Activated naive CD4-positive, alpha-beta T cell treated with anti-CD3 and anti-CD28 coated beads for 36 hours (primary cell): ENCODE measurements around the gene MPST. TPM values are rescaled to one million over a fixed set of nuclear protein-coding genes. Genes with fewer than 3 reads are reported as not detected.

ENCODE experiments used
- CTCF ChIA-PET: fragments of 350-600 bp; sonication (Branson Sonifier 250); formaldehyde crosslinking; loops from one replicate; lab custom pipeline; 2021; ENCODE audit warnings: antibody characterized with exemption; lab: Charles Lee
- DNase-seq: peaks from one replicate; pipeline ENCODE4 v3.0.0-alpha.2; 2020
- H3K27ac Mint-ChIP-seq: one replicate; pipeline ENCODE4 v1.8.0; 2021; ENCODE audit warnings: mild to moderate bottlenecking, mixed read lengths
- H3K27me3 Mint-ChIP-seq: one replicate; pipeline ENCODE4 v1.8.0; 2021; ENCODE audit warnings: low read depth, mixed read lengths
- H3K36me3 Mint-ChIP-seq: one replicate; pipeline ENCODE4 v1.8.0; 2021; ENCODE audit warnings: low read depth, mixed read lengths
- H3K4me1 Mint-ChIP-seq: one replicate; pipeline ENCODE4 v1.8.0; 2021; ENCODE audit warnings: low read depth, mixed read lengths
- H3K4me3 Mint-ChIP-seq: one replicate; pipeline ENCODE4 v1.8.0; 2021; ENCODE audit warnings: mild to moderate bottlenecking, moderate library complexity, mixed read lengths
- H3K9me3 Mint-ChIP-seq: one replicate; pipeline ENCODE4 v1.8.0; 2021; ENCODE audit warnings: mixed read lengths
- intact Hi-C: fragments of 100-400 bp; cut with micrococcal nuclease; formaldehyde crosslinking; loops from one replicate; pipeline ENCODE4 v1.15.1; 2023
- total RNA-seq, 2 experiments: library from RNA; stranded (reverse); gene quantifications; one replicate each; pipeline ENCODE4 v1.2.3, GENCODE V29; 2021

MPST gene
- total RNA-seq, 2 experiments from 2014 or later, result 2.8 to 2.9 TPM

- Mint-ChIP-seq H3K9me3 (no peaks in the 10 kb centered on the region), H3K27ac (peak overlapping the region; percentile 10), H3K27me3 (peaks cover 3% of the 10 kb centered on the region), H3K4me3 (no peak overlapping the region), H3K4me1 (no peaks in the 10 kb centered on the region), H3K36me3 (no peaks in the 10 kb centered on the region)
- intact Hi-C loops, result no loop called here
- CTCF ChIA-PET, result interaction anchor here (1.1 to 1.6 kb wide), 3 partner anchors 13 to 251 kb away, joined by 3 to 6 read pairs (median 3); no protein-coding TSS in a partner anchor
- DNase-seq, result no peak
These were observed 11.9 kb upstream of the MPST start for GRCh38 chr22:37007651-37008050.

- Mint-ChIP-seq H3K9me3 (no peaks in the 10 kb centered on the region), H3K4me3 (no peak overlapping the region), H3K27ac (no peak overlapping the region), H3K27me3 (peaks cover 3% of the 10 kb centered on the region), H3K36me3 (no peaks in the 10 kb centered on the region), H3K4me1 (no peaks in the 10 kb centered on the region)
- CTCF ChIA-PET, result interaction anchor here (0.6 to 1.6 kb wide), 3 partner anchors 10 to 26 kb away, joined by 3 to 6 read pairs (median 3); no protein-coding TSS in a partner anchor
- DNase-seq, result no peak
- intact Hi-C loops, result no loop called here
These were observed 11.2 kb upstream of the MPST start for GRCh38 chr22:37008365-37008764.

GRCh38 chr22:37009490-37009889 is 10.1 kb upstream of the MPST start:
- no peak for DNase-seq
- H3K9me3 Mint-ChIP-seq, result no peaks in the 10 kb centered on the region
- CTCF ChIA-PET, result no interaction called here
- no peaks in the 10 kb centered on the region for H3K36me3 Mint-ChIP-seq
- H3K27ac Mint-ChIP-seq, result no peak overlapping the region
- H3K27me3 Mint-ChIP-seq, result peaks cover 3% of the 10 kb centered on the region
- H3K4me1 Mint-ChIP-seq, result no peaks in the 10 kb centered on the region
- H3K4me3 Mint-ChIP-seq, result no peak overlapping the region
- intact Hi-C loops, result no loop called here

DNA sequence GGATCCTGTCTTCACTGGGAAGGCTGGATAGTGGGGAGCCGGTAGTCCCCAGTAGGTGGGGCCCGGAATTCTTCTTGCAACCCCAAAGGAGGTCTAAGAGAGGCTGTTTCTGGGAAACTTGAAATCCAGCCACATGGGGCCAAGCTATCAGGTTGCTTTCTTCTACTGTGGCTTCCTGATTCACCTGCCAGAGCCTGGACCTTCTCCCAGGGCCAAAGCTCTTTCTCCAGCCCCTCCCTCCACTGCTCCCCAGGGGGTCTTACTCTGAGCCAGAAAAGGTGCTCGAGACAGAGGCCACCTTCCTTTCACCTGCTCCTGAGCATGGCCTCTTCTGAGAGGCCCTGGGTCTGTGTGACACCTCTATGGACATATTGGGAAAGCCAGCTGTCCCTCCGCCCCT is 9.4 kb upstream of the MPST start:
- Mint-ChIP-seq H3K4me1 (no peaks in the 10 kb centered on the region), H3K9me3 (no peaks in the 10 kb centered on the region), H3K27ac (no peak overlapping the region), H3K4me3 (no peak overlapping the region), H3K36me3 (no peaks in the 10 kb centered on the region), H3K27me3 (peaks cover 3% of the 10 kb centered on the region)
- intact Hi-C loops, result no loop called here
- CTCF ChIA-PET, result no interaction called here
- DNase-seq, result no peak

GRCh38 chr22:37010976-37011375 is 8.6 kb upstream of the MPST start:
- H3K4me1 Mint-ChIP-seq, result no peaks in the 10 kb centered on the region
- H3K9me3 Mint-ChIP-seq, result no peaks in the 10 kb centered on the region
- no peak for DNase-seq
- H3K27me3 Mint-ChIP-seq, result peaks cover 5% of the 10 kb centered on the region
- H3K4me3 Mint-ChIP-seq, result no peak overlapping the region
- CTCF ChIA-PET, result no interaction called here
- H3K27ac Mint-ChIP-seq, result no peak overlapping the region
- no peaks in the 10 kb centered on the region for H3K36me3 Mint-ChIP-seq
- intact Hi-C loops, result no loop called here

DNA sequence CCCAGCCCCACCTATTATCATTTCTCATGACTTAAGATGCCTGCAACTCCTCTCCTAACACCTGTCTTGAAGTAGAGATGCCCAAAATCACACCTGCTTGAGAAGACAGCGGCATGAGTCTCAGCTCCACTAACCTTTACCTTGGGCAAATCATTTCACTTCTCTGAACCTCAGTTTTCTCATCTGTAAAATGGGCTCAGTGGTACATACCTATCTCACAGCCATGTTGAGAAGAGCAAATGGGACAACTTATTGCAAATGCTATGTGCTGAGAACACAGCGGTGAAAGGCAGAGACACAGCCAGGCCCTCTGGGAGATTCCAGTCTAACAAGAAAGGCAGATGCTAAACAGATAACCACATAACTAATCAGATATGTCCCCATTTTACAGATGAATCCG is 8.1 kb upstream of the MPST start:
- DNase-seq, result no peak
- H3K4me3 Mint-ChIP-seq, result no peak overlapping the region
- intact Hi-C loops, result no loop called here
- H3K36me3 Mint-ChIP-seq, result no peaks in the 10 kb centered on the region
- no peaks in the 10 kb centered on the region for H3K9me3 Mint-ChIP-seq
- H3K4me1 Mint-ChIP-seq, result no peaks in the 10 kb centered on the region
- CTCF ChIA-PET, result no interaction called here
- H3K27me3 Mint-ChIP-seq, result peaks cover 5% of the 10 kb centered on the region
- H3K27ac Mint-ChIP-seq, result no peak overlapping the region

DNA sequence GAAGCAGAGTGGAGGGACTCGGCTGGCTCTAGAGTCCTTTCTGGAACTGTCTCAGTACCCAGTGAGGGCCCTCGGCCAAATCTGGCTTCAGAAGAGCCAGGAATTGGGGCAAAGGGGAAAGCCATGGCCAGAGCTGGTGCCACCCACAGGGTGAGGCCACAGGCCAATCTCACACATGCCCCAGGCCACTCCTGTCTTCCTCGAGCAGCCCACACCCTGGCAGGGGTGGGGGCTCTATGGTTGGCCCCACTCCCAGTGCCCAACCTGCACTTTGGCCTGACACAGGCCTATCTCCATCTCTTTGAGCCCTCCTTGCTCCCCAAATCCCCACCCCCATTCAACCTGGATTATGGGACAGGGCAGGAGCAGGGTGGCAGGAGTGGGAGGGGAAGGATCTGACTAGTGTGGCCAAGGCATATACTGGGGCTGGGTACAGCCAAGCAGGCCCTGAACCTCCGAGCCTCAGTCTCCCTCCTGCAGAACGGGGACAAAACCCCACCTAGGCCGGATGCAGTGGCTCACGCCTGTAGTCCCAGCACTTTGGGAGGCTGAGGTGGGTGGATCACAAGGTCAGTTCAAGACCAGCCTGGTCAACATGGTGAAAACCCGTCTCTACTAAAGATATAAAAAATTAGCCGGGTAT is 7.2 kb upstream of the MPST start:
- H3K9me3 Mint-ChIP-seq, result no peaks in the 10 kb centered on the region
- intact Hi-C loops, result no loop called here
- no peak for DNase-seq
- no peak overlapping the region for H3K27ac Mint-ChIP-seq
- no peaks in the 10 kb centered on the region for H3K4me1 Mint-ChIP-seq
- CTCF ChIA-PET, result interaction anchor here (1.0 kb wide), 1 partner anchor 8 kb away, joined by 4 read pairs; no protein-coding TSS in a partner anchor
- no peak overlapping the region for H3K4me3 Mint-ChIP-seq
- peaks cover 2% of the 10 kb centered on the region for H3K27me3 Mint-ChIP-seq
- no peaks in the 10 kb centered on the region for H3K36me3 Mint-ChIP-seq

- H3K27ac Mint-ChIP-seq, result no peak overlapping the region
- no peaks in the 10 kb centered on the region for H3K9me3 Mint-ChIP-seq
- no peak for DNase-seq
- CTCF ChIA-PET, result no interaction called here
- H3K27me3 Mint-ChIP-seq, result peaks cover 2% of the 10 kb centered on the region
- H3K4me1 Mint-ChIP-seq, result no peaks in the 10 kb centered on the region
- no peaks in the 10 kb centered on the region for H3K36me3 Mint-ChIP-seq
- intact Hi-C loops, result no loop called here
- no peak overlapping the region for H3K4me3 Mint-ChIP-seq
These were observed 6.6 kb upstream of the MPST start for GRCh38 chr22:37012956-37013355.

- H3K4me1 Mint-ChIP-seq, result no peaks in the 10 kb centered on the region
- no peaks in the 10 kb centered on the region for H3K36me3 Mint-ChIP-seq
- H3K27me3 Mint-ChIP-seq, result peaks cover 5% of the 10 kb centered on the region
- H3K4me3 Mint-ChIP-seq, result no peak overlapping the region
- intact Hi-C loops, result no loop called here
- H3K27ac Mint-ChIP-seq, result no peak overlapping the region
- H3K9me3 Mint-ChIP-seq, result no peaks in the 10 kb centered on the region
- no peak for DNase-seq
- CTCF ChIA-PET, result no interaction called here
These were observed 5.1 kb upstream of the MPST start for GRCh38 chr22:37014415-37014806.

DNA sequence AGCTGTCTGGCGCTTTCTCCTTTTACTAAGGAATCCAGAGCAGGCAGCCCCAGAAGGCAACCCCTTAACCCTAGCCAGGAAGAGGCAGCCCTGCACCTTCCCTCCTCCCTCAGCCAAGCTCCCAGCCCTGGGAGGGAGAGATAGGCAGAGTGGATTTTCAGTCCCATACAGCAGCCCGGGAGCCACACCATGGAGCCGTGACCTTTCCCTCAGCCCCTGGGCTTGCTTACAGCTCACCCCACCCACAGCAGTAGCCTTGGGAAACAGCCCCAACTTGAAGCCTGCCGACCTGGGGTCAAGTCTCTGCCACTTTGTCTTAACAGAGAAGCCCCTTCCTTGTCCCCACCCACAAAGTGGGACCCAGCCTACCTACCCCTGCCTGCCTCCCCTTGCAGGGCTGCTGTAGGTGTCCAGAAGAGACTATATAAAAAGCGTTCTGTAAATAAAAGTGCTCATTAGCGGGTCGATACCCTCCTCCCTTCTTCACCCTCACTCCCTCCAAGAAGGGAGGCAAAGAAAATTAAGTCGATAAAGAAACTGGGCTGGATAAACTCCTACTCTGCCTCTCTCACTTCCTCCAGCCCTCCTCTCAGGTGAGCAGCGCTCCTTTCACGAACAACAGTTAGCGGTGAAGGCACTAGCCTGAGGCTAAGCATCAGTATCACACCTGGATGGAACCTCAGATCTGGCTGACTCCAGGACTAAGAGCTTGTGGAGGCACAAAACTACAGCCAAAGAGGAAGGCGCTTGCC is 4.5 kb upstream of the MPST start:
- no peak for DNase-seq
- Mint-ChIP-seq H3K4me3 (no peak overlapping the region), H3K27me3 (peaks cover 8% of the 10 kb centered on the region), H3K4me1 (peaks cover 2% of the 10 kb centered on the region), H3K36me3 (no peaks in the 10 kb centered on the region), H3K9me3 (no peaks in the 10 kb centered on the region), H3K27ac (no peak overlapping the region)
- intact Hi-C loops, result no loop called here
- CTCF ChIA-PET, result no interaction called here

- H3K4me1 Mint-ChIP-seq, result peaks cover 4% of the 10 kb centered on the region
- H3K27me3 Mint-ChIP-seq, result peaks cover 13% of the 10 kb centered on the region
- DNase-seq, result no peak
- no peaks in the 10 kb centered on the region for H3K9me3 Mint-ChIP-seq
- CTCF ChIA-PET, result no interaction called here
- H3K36me3 Mint-ChIP-seq, result no peaks in the 10 kb centered on the region
- intact Hi-C loops, result no loop called here
- no peak overlapping the region for H3K4me3 Mint-ChIP-seq
- no peak overlapping the region for H3K27ac Mint-ChIP-seq
These were observed 4.0 kb upstream of the MPST start for GRCh38 chr22:37015587-37015878.

- H3K4me3 Mint-ChIP-seq, result no peak overlapping the region
- H3K27me3 Mint-ChIP-seq, result peaks cover 18% of the 10 kb centered on the region
- no peak for DNase-seq
- H3K4me1 Mint-ChIP-seq, result peaks cover 4% of the 10 kb centered on the region
- CTCF ChIA-PET, result interaction anchor here (1.2 kb wide), 1 partner anchor 19 kb away, joined by 5 read pairs; no protein-coding TSS in a partner anchor
- H3K27ac Mint-ChIP-seq, result no peak overlapping the region
- no peaks in the 10 kb centered on the region for H3K9me3 Mint-ChIP-seq
- intact Hi-C loops, result no loop called here
- H3K36me3 Mint-ChIP-seq, result no peaks in the 10 kb centered on the region
These were observed 3.2 kb upstream of the MPST start for GRCh38 chr22:37016134-37016910.
